ENCODE measurements around the gene TRIO.

TRIO gene

DNA sequence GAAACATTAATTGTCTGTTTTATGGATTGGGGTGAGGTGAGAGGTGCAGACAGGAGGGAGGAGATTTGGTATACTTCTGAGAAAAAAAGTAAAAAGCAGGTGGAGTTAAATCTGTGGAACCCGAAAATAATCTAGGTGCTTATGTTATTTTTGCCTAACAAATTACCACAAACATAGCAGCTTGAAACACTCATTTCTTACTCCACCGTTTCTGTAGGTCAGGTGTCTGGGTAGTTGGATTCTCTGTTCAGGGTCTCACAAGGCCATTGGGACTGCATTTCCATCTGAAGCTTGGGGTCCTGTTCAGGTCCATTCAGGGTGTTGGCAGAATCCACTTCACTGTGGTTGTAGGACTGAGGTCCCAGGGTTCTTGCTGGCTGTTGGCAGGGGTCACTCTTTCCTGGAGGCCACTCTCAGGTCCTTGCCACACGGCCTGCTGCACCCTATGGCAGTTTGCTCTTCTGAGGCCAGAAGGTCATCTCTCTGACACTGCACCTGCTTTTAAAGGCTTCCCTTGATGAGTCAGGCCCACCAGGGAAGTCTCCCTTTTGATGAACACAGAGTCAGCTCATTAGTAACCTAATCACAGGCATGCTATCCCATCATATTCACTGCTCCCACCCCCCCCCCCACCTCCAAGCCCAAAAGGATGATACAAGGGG is 82.2 kb downstream of the TRIO start:
- DNase-seq (ENCODE audit: low read depth, low spot score): no peak

DNA sequence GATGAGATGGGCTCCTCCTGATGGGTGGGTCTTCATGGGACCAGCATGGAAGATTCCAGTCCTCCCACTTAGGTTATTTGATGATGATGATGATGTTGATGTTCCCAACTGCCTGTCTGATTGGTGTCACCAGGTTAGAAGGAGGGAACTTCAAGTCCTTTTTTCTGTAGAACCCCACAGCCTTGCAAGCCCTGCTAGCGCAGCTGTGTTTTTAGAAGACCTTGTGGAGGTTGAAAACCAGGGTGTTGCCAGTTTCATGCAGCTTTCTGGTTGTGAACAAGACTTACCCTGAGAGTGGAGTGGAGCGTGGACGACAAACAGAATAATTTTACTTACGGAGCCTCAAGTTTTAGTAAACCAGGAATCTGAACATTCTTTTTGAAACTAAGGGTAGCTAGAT is 83.0 kb downstream of the TRIO start:
- no peak for DNase-seq (ENCODE audit: low read depth, low spot score)

GRCh38 chr5:14226554-14226953 is 83.4 kb downstream of the TRIO start:
- DNase-seq (ENCODE audit: low read depth, low spot score): no peak

- DNase-seq (ENCODE audit: low read depth, low spot score): no peak
These were observed 83.8 kb downstream of the TRIO start for GRCh38 chr5:14226992-14227391.

GRCh38 chr5:14227513-14227912 is 84.4 kb downstream of the TRIO start:
- DNase-seq (ENCODE audit: low read depth, low spot score): no peak

GRCh38 chr5:14228219-14228618 is 85.1 kb downstream of the TRIO start:
- DNase-seq (ENCODE audit: low read depth, low spot score): no peak

- no peak for DNase-seq (ENCODE audit: low read depth, low spot score)
These were observed 86.0 kb downstream of the TRIO start for GRCh38 chr5:14229181-14229580.

- no peak for DNase-seq (ENCODE audit: low read depth, low spot score)
These were observed 86.6 kb downstream of the TRIO start for GRCh38 chr5:14229734-14230133.

- DNase-seq (ENCODE audit: low read depth, low spot score): no peak
These were observed 88.0 kb downstream of the TRIO start for GRCh38 chr5:14231156-14231555.

- DNase-seq (ENCODE audit: low read depth, low spot score): no peak
These were observed 88.7 kb downstream of the TRIO start for GRCh38 chr5:14231890-14232289.

DNA sequence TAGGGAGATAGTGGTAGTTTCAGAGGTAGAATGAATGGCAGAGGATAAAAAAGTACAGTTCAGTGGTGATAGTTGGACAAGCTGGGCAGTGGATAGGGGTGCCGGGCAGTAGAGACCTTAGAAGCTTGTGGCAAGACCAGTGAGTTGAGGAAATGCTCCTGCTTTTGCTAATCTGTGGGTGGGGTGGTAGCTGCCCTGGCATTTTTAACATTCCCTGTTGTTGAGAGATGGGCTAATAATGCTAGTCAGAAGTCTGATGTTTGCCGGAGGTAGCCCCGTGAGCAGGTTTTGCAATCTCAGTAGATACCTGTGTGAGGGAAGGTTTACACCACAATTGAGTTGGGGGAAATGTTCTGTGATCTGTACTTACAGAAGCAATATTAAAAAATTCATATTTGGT is 91.1 kb downstream of the TRIO start:
- no peak for DNase-seq (ENCODE audit: low read depth, low spot score)

- no peak for DNase-seq (ENCODE audit: low read depth, low spot score)
These were observed 92.7 kb downstream of the TRIO start for GRCh38 chr5:14235872-14236271.

- no peak for DNase-seq (ENCODE audit: low read depth, low spot score)
These were observed 93.6 kb downstream of the TRIO start for GRCh38 chr5:14236757-14237156.

DNA sequence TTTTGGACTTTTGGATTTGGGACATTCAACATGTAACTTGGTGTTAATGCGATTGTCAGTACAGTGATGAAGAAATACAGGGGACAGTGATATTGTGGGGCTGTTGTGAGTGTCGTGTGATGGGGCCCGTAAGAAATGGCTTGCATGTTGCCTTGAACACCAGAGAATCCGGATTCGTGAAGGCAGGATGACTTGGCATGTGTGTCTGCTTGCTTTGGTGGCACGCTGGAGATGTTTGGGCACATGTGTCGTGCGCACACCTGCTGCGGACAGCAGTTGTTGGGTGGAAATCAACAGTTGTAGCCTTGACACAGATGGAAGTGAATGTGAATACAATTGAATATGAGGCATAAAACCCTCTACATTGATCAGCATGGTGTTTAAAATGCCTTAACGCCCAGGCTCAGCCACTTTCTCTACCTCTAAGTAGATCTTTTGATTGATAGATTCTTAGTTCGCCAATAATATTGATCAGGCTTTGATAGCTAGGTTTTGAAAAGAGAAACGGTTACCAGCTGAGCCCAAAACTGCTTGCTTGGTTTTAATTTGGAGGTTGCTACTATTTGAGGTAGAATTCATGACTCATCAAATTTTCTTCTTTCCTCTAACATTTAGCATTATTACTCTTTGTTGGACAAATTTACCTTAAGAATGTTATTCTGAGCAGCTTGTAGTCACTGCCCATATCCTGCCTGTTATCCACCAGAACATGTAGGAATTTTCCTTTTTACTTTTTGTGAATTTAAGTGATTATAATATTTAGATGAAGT is 94.4 kb downstream of the TRIO start:
- DNase-seq (ENCODE audit: low read depth, low spot score): no peak

GRCh38 chr5:14238272-14238671 is 95.1 kb downstream of the TRIO start:
- no peak for DNase-seq (ENCODE audit: low read depth, low spot score)

- no peak for DNase-seq (ENCODE audit: low read depth, low spot score)
These were observed 96.3 kb downstream of the TRIO start for GRCh38 chr5:14239404-14239803.

DNA sequence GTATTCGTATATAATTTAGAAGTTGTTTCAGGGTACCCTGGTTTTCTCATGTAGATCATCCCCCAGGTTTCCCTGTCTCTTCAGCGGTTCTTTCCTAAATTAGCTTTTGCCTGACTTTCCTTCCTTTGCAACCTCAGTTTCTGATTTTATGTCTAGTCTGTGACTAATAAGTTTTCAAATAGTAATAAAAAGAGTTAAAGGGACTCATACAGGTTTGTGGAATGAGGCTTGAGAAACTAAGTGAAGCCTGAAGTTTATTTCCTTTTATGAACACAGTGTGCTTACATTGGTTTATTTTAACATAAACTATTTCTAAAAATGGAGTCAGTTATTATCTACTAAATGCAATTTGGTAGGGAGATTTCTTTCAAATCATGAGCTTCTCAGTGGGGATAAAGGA is 96.8 kb downstream of the TRIO start:
- DNase-seq (ENCODE audit: low read depth, low spot score): no peak

GRCh38 chr5:14240359-14240758 is 97.2 kb downstream of the TRIO start:
- DNase-seq (ENCODE audit: low read depth, low spot score): no peak

DNA sequence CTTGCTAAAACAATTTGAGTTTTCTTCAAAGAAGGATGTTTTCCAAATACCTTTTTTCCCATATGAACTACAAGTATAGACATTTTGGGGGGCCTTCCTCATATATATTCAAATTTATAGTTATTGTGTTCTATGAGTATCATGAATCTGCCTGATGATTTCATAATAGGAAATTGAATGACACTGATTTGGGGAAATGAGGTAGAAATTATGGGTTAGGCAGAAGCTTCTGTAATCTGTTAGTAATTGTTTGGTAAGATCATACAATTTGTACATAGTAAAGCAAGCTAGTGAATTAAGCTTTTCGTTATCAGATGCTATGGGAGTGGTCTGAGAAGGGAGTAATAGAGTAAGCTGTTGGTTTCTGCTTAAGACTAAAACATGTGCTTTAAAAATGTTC is 98.0 kb downstream of the TRIO start:
- no peak for DNase-seq (ENCODE audit: low read depth, low spot score)

- no peak for DNase-seq (ENCODE audit: low read depth, low spot score)
These were observed 99.3 kb downstream of the TRIO start for GRCh38 chr5:14242447-14242846.

- DNase-seq (ENCODE audit: low read depth, low spot score): no peak
These were observed 99.8 kb downstream of the TRIO start for GRCh38 chr5:14242871-14243383.

GRCh38 chr5:14243766-14244165 is 100.6 kb downstream of the TRIO start:
- no peak for DNase-seq (ENCODE audit: low read depth, low spot score)

- DNase-seq (ENCODE audit: low read depth, low spot score): no peak
These were observed 101.6 kb downstream of the TRIO start for GRCh38 chr5:14244721-14245120.
